Activated CD8-positive, alpha-beta memory T cell treated with anti-CD3 and anti-CD28 coated beads, Interleukin-2, amount 50 U/mL, for 4 hours (primary cell): ENCODE measurements around the gene PRAMEF1.
"Not testable (repeated sequence)": the region's sequence is repeated elsewhere in the genome, so short reads cannot be mapped to it uniquely, and the experiment has no call there.

Experiments
- DNase-seq: peaks from one replicate; pipeline ENCODE4 v3.0.0-alpha.2; 2020

Gene PRAMEF1

GRCh38 chr1:12776801-12777557, 14.2 kb upstream of the PRAMEF1 start:
- no peak for DNase-seq

GRCh38 chr1:12778061-12778460, 13.1 kb upstream of the PRAMEF1 start:
- DNase-seq = no peak

DNA sequence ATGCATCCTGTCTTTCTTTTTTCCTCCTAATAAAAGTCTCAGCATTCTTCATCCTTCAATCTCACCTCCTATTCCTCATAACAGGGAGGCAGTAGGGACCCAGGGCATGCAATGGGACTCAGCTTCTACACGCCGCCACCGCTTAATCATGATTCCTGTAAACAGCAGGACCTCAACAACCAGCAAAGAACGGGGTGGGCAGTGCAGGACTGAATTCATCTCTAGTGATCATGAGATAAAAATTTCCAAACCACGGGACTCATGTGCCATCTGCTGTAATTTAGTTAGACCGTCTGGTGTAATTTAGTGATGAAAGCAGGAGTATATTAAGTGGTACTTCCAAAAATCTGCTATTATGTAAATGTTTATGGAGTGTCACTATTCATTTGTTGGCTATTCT, 12.3 kb upstream of the PRAMEF1 start:
- DNase-seq = no peak

DNA sequence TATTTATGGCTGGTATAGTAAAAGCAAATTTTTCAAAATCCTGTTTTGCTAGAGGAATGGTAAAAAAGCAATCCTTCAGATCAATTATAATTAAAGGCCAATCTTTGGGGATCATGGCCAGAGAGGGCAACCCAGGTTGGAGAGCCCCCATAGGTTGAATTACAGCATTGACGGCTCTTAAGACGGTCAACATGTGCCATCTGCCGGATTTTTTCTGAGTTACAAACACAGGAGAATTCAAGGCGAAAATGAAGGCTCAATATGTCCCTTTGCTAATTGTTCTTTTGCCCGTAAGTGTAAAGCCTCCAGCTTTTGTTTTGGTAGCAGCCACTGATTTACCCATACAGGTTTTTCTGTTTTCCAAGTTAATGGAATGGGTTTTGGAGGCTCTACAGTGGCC, 9.7 kb upstream of the PRAMEF1 start:
- not testable (repeated sequence) for DNase-seq

DNA sequence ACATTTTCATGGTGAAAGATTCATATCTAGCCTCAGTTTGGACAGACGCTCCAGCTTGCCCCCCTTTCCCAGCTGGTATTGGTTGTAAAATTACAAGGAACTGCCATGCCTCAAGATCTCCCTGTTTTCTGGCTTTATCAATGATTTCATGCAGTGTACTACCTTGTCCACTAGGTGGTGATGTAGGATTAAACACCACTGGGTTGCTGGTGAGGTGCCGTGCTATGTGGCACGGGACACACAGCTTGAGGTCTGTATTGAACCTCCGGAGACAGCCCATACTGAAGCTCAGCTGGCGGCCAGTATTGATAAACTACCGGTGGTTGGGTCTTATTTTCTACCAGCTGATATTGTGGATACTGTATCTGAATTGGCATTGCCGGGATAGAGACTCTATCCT, 7.4 kb upstream of the PRAMEF1 start:
- DNase-seq = not testable (repeated sequence)

DNA sequence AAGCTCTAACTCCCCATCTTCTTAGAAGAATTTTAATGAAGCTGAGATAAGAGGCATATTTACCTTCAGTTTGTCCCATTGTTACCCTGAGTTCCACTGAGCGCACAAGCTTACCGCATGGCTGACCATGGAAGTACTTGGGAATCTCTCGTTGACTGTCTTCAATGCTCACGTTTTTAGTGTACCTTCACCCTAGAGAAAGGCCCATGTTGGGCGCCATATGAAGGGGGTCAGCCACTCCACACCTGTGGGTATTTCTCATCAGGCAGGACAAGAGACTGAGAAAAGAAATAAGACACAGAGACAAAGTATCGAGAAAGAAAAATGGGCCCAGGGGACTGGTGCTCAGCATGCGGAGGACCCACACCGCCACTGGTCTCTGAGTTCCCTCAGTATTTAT, 6.5 kb upstream of the PRAMEF1 start:
- DNase-seq = not testable (repeated sequence)

DNA sequence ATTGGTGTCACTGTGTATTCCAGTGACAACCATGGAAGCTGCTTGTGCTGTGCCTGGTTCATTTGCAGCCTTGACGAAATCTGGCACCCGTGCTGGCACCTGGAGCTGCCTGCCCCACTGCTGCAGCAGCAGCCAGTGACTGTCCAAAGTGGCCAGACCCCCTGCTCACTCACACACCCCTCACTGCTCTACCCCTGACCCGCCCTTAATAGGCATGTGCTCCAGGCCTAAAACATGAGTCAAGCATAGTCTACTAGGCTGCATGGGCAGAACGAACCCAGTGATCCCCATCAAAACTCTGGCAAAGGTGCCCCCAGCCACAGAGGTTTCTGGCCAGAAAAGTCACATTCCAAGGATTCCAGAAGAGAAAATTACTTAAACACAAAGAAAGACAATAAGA, 7.7 kb downstream of the PRAMEF1 start:
- DNase-seq = no peak

- DNase-seq = no peak
Measured at GRCh38 chr1:12799730-12800129, 8.5 kb downstream of the PRAMEF1 start.

DNA sequence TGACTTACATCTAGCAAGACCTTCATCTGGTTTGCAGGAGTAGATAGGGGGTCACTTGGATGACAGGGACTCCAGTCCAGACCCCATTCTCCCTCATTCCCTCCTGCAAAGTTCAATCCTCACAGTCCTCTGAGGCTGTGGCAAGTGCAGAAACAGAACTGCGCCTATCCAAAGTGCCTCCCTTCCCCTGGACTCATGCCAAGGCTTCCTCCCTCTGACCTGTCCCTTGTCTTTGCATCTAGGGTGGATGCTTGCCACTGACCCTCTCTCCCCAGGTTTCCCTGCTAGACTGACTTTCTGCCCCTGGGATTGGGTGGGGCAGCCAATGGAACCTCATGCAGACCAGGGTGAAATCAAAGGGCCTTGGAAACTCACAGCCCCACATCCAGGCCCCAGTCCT, 18.7 kb downstream of the PRAMEF1 start:
- DNase-seq = no peak

- no peak for DNase-seq
Measured at GRCh38 chr1:12810691-12811408, 19.7 kb downstream of the PRAMEF1 start.

DNA sequence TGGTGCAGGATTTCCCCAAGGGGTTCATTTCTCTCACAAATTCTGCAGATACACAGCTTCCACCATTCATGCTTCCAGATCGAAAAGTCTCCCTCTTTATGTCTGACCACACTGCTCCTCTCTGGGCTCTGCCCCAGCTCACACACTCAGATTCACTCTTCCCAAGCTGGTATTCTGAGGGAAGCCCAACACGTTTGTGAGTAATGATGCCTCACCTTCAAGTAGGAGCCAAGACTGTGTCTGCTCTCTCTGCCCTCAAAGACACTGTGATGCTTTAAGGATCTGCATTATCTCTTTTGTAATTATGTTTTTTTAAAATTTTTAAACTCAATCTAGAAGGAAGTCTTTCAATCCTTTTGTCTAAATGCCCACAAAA, 20.2 kb downstream of the PRAMEF1 start:
- DNase-seq = no peak

GRCh38 chr1:12819061-12819460, 27.9 kb downstream of the PRAMEF1 start:
- not testable (repeated sequence) for DNase-seq

DNA sequence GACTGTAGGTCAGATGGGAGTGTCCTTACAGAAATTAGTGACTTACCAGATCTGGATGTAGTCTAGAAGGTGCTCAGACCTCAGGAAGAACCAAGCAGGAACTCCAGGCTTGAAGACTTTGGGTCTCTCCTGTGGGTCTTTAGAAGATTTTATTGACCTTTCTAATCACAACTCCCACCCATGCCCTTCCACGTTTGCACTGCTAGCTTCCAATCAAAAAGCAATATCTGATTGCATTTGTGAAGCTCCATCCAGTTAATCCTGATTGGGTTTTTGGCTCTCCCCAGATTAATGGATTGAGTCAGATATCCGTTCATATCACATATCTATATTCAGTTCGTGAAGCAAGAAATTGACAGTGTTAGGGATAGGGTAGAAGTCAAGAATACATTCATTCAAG, 40.1 kb downstream of the PRAMEF1 start, which contains the start of gene PRAMEF11:
Gene PRAMEF11 (minus strand): TSS at position 101 of the 400 bp plus-strand sequence. CDS start 2,621 bp downstream, outside the sequence.
- not testable (repeated sequence) for DNase-seq

GRCh38 chr1:12833251-12833650, 42.1 kb downstream of the PRAMEF1 start:
- not testable (repeated sequence) for DNase-seq
